Fibroblast of peridontal ligament (primary cell): Measurements from ENCODE around the gene AVPR1B.
A peak's percentile ranks its signal among the peaks of the same experiment; 100 is the strongest.
"Not testable (repeated sequence)": the region's sequence is repeated elsewhere in the genome, so short reads cannot be mapped to it uniquely, and the experiment has no call there.

Experiments
- DNase-seq: peaks from one replicate; pipeline ENCODE4 v3.0.0-alpha.2; 2010; ENCODE audit errors: extremely low read depth

The AVPR1B gene

GRCh38 chr1:206081856-206082255, 35.3 kb downstream of the AVPR1B start:
- DNase-seq = no peak

- no peak for DNase-seq
These were observed 37.0 kb downstream of the AVPR1B start for GRCh38 chr1:206080026-206080820.

DNA sequence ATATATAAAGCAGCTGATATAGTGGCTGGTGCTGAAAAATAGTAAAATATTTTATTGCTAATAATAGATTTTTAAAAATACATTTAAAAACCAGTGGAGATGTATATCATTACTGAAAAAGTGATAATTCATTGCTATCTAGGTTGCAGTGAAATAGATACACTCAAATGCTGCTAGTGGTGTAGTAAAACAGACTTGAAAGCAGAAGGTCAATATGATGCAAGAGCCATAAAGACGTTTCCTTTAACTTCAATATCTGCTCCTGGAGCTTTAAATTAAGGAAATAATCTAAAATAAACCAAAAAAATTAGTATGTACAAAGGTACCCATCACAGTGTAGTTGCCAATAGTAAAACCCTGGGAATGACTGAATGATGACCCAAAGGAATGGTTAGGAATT, 38.1 kb downstream of the AVPR1B start:
- DNase-seq = no peak

DNA sequence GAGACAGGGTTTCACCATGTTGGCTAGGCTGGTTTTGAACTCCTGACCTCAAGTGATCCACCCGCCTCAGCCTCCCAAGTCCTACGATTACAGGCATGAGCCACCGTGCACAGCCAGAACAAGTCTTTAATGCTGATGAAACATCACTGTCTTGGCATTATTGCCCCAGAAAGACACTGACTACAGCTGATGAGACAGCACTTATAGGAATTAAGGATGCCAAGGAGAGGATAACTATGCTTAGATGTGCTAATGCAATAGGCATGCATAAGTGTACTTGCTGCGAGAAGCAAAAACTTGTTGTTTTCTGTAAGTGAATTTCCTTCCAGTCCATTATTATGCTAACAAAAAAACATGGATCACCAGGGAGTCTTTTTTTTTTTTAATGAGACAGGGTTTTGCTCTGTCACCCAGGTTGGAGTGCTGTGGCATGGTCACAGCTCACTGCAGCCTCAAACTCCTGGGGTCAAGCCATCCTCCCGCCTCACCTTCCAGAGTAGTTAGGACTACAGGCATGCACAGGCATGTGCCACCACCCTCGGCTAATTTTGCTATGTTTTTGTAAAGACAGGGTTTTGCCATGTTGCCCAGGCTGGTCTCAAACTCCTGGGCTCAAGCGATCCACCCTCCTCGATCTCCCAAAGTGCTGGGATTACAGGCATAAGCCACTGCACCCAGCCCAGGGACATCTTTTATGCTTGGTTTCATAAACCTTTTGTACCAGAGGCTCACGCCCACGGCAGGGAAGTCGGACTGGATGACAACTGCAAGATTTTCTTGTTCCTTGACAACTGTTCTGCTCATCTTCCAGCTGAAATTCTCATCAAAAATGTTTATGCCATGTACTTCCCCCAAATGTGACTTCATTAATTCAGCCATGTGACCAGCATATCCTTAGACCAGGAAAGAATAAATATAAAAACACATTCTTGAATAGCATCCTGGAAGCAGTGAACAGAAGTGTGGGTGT, 41.1 kb downstream of the AVPR1B start:
- DNase-seq = peak; percentile 10

DNA sequence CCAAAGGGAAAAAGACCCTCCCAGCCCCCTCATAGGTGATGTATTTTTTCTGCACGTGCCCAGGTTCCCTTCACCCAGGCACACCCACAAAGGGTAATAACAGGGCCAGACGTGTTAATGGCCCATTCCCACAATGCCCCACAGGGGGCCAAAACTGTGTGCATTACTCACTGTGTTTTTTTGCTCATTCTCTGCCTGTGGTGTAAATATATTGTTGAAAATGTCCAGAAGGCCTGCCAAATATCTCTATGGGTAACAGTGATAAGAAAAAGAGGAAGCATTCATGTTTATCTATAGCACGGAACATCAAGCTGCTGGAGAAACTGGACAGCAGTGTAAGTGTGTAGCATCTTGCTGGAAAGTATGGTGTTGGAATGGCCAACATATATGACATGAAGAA, 42.3 kb downstream of the AVPR1B start:
- DNase-seq = no peak

- no peak for DNase-seq
These were observed 46.4 kb downstream of the AVPR1B start for GRCh38 chr1:206070627-206071304.

DNA sequence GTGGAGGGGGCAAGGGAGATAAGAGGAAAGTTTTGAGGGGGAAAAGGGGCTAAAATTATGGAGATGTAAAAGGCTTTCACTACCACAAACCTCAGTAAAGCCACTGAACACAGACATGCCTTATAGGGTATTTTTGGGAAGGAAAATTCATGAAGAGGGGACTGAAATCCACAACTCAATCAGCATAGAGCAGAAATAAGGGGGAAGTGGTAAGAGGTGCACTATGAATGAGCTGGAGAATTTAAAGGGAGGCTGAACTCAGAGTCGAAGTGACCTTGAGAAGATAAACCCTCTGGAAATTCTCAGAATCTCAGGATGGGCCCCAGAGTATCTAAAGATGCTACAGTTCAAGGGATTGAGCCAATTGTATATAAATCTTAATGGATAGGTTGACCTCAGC, 48.9 kb downstream of the AVPR1B start:
- no peak for DNase-seq

DNA sequence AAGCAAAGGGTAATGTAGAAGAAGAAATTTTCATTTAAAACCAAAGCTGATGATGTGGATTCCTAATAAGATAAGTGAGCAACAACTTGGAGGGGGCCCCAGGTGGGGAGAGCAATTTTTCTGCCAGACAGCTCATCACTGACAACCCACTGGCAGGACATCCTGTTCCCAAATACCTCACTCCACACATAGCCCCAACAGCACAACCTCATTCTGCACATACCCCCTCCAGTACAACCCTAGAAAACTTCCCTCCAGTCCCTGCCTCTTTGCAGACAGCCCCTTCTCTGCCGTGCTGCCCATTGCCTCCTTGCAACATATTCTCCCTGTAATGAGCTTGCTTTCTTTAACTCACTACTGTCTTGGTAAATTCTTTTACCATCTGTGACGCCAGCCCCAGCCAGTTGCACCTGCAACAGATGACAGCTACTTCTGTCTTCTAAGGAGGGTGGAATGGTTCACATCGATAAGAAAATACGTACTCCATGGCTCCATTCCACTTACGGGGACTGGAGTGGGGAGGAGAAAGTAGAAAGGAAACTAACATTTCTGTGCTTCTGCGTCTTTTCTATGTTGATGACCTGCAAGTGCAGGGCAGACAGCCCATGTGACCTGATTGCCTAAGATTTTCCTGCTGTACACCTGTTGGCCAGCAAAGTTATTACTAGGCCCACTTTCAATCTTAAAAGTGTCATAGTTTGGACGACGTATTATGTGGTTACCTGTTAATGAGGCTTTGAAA, 49.5 kb downstream of the AVPR1B start:
- DNase-seq = no peak

DNA sequence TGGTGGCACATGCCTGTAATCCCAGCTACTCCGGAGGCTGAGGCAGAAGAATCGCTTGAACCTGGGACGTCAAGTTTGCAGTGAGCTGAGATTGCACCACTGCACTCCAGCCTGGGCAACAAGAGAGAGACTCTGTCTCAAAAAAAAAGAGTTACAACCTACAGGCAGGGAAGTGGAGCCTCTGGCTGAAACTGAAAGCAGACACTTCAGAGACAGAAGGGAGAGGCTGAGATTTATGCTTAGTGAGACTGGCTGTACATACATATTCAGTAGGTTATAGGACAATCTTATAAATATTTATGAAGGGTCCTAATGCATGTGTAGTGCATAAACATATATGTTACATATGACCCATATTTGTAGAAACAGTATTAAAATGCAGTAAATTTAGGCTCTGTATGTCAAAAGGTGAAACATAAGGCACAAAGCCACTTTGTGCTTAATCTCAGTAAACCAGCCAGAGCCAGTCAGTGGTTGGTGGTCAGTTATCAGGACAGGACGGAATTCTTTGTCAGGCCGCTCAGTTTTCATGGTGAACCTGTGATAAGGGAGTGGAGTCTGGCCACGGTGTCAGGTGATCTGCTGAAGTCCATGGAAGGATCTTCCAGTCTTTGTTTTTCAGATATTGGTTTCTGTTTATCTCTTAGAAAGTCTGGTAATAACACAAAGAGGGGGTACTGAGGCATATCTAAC, 50.6 kb downstream of the AVPR1B start:
- DNase-seq = no peak

- no peak for DNase-seq
These were observed 51.5 kb downstream of the AVPR1B start for GRCh38 chr1:206065547-206066145.

GRCh38 chr1:206064501-206064900, 52.7 kb downstream of the AVPR1B start:
- DNase-seq = not testable (repeated sequence)

DNA sequence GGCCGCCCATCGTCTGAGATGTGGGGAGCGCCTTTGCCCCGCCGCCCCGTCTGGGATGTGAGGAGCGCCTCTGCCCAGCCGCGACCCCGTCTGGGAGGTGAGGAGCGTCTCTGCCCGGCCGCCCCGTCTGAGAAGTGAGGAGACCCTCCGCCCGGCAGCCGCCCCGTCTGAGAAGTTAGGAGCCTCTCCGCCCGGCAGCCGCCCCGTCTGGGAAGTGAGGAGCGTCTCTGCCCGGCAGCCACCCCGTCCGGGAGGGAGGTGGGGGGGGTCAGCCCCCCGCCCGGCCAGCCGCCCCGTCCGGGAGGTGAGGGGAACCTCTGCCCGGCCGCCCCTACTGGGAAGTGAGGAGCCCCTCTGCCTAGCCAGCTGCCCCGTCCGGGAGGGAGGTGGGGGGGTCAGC, 53.2 kb downstream of the AVPR1B start:
- not testable (repeated sequence) for DNase-seq

GRCh38 chr1:206062464-206062863, 54.7 kb downstream of the AVPR1B start:
- DNase-seq = no peak

- no peak for DNase-seq
These were observed 56.3 kb downstream of the AVPR1B start for GRCh38 chr1:206060844-206061243.
